HG03097 (cell line): ENCODE results near the gene DIABLO.
"Not testable (repeated sequence)": the region's sequence is repeated elsewhere in the genome, so short reads cannot be mapped to it uniquely, and the experiment has no call there.

Source experiments
- ATAC-seq: cut with Tn5 transposase; IDR thresholded peaks from one replicate; pipeline ENCODE4 v1.9.1; 2021; ENCODE audit not compliant: unreplicated experiment, low FRiP score

DIABLO gene

DNA sequence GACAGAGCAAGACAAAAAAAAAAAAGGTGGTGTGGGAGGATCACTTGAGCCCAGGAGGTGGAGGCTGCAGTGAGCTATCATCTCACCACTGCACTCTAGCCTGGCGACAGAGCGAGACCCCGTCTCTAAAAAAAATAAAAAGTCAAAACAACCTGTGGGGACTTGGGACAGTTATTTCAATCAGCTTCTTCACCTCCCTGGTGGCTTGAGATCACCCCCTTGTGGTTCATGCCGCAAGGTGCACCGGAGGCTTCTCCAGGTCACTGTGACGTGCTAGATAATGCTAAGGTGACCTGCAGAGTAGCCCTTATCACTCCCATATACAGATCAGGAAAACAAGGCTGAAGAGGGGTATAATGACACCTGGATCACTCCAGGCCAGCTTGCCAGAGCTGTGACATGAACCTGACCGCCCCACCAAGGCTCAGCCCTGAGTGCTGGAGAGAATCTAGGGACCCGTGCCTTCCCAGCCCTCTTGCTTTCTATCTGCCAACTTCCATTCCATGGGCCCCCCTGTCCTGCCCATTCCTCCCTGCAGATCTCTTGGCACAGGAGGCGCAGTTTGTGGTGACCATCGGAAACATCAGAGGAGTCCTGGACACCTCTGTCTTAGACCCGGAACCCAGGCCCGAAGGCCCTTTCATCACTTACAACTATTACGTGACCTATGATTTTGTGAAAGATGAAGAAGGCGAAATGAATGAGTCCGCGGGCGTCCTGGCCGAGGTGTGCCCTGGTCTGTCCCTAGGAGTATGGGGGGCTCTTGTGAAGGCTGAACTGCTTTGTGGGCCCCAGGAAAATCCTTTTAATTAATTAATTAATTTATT is 34.8 kb downstream of the DIABLO start:
- peak; percentile 59 for ATAC-seq

DNA sequence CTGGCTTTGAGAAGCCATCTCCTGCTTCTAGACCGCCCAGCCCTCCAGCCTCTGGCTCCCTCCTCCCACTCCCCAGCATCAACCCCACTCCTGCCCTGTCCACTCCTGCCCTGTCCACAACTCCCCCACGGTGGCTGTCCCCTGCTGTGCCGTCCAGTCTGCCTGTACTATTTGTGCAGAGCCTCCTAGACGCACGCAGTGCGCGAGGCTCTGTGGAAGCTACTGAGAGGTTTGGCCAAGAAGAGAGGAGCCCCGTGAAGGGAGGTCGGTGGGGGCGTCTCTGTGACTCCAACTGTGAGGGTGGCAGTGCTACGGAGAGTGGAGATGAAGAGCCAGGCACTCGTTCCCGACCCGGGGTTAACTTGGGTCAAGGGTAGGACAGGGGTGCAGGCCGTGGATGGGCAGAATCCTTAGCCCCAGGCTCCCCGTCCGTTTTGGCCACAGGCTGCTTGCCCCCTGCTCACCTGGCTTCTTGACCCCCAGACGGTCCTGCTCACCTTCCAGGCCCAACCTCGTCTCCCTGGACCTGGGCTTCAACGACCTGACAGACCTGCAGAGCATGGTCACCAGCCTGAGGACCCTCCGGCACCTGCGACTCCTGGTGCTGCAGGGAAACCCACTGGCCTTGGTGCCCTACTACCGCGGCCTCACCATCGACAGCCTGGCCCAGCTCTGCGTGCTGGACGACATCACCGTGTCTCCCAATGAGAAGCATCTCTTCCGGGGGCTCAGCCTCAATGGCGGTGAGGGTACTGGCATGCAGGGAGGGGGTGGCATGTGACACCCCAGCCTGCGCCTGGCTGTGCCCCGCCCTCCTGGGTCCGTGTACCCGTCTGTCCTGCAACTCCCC is 36.0 kb downstream of the DIABLO start:
- ATAC-seq, result no peak

DNA sequence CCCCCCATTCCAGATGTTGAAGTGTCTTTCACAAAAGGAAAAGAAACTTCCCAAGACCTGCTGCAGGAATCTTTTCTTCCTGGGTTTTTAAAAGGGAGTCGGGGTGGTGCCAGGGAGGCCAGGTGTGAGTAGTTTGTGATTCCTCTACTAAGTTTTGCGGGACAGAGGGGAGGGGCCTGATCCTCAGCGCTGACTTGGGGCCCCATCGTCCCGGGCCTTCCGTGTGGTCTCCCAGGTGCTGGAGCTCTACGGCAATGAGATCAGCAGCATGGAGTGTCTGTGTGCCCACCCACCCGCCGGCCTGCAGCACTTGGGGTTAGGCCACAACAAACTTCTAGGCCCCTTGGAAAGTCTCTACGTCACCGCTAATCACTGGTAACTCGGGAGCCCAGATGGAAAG is 38.4 kb downstream of the DIABLO start:
- ATAC-seq, result no peak

DNA sequence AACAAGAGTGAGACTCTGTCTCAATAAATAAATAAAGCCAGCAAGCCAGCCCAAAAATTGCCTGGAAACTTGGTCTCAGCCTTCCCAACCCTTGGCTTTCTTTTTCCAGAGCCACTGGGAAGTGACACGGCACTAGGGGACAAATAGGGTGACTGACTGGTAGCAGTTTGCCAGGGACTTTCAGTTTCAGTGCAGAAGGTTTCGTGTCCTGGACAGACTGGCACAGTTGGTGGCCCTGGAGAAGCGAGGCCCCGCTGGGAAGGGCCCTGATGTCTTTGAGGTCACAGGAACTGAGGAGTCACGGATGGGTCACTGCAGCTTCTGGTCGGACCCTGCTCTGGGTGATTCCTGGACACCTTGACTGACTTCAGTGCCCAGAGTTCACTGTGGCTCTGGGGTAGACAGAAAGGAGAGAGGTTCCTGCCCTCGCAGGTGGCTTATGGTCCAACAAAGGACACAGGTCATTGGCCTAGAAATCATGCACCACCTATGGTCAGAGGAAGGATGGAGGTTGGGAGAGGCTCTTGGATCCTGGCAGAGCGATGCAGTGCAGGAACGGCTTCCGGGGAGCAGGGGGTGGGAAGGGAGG is 40.3 kb downstream of the DIABLO start:
- ATAC-seq, result no peak

DNA sequence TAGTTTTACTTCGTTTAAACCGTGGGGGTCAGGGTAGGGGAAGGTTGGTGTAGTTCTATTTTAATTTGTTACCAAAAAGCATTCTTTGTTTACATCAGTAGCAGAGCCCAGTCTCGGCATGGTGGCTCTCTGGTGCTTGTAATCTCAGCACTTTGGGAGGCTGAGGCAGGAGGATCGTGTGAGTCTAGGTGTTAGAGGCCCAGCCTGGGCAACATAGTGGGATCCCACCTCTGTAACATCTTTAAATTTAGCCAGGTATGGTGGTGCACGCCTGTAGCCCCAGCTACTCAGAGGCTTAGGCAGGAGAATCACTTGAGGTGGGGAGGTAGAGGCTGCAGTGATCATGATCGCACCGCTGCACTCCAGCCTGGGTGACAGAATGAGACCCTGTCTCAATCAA is 40.8 kb downstream of the DIABLO start:
- no peak for ATAC-seq

DNA sequence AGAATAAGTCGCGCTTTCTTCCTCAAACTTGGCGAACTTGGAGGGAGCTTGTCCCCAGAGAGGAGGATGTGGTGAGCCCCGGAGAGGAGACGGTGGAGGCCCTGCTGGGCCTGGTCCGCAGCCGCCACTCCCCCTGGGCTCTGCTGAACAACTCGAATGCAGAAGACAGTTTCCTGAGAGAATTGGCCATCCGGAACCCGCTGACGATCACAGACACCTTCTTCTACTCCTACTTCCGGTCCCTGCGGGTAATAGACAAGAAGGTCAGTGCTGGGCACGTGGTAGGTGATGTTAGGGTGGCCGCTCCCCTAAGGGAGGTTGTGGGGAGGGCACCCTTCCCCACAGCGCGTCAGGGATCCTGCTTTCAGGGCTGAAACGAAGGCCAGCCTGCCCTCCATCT is 41.3 kb downstream of the DIABLO start:
- ATAC-seq, result no peak

DNA sequence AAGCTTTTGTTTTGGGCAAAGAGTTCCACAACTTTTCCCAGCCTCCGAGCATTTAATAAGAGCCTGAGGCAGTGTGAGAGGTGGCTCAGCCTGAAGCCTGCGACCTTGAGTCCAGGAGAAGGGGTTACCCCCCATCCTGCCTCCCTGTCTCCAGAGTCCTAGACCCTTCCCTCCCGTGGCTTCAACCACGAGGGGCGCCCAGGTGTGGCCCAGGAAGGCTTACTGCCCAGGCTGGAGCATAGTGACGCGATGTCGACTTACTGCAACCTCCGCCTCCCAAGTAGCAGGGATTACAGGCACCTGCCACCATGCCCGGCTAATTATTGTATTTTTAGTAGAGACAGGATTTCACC is 42.3 kb downstream of the DIABLO start:
- no peak for ATAC-seq

DNA sequence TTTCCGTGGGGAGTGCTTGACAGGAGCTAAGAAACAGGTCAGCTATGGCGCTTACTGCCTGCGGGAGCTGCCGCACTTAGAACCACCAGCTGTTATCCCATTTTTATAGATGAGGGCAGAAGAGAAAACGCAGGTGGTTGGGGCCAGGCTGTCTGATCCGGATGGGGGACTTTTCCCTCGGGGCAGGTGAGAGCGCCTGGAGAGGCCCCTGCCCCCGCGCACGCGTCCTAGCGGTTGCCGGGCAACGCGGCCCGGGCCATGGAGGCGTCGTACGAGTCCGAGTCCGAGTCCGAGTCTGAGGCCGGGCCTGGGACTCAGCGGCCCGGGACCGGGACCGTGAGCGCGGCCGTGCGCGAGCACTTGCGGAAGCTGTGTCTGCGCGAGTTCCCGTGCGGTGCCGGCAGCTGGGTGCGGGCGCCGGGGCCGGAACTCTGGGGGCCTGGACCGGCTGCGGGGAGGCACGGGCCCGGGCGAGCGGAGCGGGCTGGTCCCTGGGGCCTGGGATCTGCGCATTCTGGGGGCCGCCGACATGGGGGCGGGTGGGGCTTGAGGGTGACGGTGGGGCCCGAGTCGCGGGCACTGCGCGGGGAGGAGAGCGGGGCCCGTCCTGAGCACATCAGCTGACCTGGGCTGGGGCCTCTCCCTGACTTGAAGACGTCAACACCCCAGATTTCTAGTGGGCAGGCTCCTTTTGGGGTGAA is 42.8 kb downstream of the DIABLO start, which contains the start of gene LRRC43:
LRRC43 (plus strand) TSS at position 237 of the 701 bp plus-strand sequence; CDS start at position 259, 22 bp downstream.
- ATAC-seq, result no peak

DNA sequence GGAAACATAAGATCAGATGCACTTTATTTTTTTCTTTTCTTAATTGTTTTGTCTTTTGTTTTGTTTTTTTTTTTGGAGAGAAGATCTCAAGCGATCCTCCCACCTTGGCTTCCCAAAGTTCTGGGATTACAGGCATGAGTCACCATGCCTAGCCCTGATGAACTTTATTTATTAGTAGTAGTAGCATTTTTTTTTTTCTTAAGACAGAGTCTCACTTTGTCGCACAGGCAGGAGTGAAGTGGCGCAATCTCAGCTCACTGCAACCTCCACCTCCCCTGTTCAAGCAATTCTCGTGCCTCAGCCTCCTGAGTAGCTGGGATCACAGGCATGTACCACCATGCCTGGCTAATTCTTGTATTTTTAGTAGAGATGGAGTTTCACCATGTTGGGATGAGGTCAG is 49.4 kb downstream of the DIABLO start:
- not testable (repeated sequence) for ATAC-seq

DNA sequence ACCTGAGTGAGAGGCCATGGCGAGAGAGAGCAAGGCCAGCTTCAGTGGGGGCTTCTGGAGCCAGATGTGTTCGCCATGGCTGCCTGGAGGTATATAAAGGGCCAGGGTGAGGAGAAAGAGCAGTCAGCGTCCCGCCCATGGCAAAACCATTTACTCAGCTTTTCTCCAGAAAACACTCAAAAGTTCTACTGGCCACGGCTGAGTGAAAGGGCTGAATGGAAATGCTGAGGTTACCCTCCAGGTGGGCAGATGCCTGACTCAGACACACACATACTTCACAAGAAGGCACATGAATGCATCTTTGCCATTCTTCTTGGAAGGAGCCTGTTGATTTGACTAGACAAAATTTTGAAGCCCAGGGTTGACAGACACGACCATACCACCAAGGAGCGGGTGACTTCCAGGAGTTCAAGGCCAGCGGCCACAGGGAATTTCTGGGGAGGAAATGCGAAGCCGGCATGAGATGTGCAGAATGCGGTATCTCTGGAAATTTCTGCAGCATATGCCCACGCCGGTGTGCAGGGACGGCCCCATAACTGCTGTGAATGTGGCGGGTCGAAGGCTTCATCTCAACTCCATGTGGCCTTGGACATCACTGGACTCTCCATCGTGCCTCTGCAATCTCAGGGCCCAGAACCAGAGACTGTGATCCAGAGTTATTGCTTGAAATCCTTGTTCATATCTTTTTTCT is 51.6 kb downstream of the DIABLO start, which contains the start of gene IL31:
IL31 (minus strand) TSS at position 67 of the 691 bp plus-strand sequence; CDS start at position 18, 49 bp downstream.
- ATAC-seq, result no peak

DNA sequence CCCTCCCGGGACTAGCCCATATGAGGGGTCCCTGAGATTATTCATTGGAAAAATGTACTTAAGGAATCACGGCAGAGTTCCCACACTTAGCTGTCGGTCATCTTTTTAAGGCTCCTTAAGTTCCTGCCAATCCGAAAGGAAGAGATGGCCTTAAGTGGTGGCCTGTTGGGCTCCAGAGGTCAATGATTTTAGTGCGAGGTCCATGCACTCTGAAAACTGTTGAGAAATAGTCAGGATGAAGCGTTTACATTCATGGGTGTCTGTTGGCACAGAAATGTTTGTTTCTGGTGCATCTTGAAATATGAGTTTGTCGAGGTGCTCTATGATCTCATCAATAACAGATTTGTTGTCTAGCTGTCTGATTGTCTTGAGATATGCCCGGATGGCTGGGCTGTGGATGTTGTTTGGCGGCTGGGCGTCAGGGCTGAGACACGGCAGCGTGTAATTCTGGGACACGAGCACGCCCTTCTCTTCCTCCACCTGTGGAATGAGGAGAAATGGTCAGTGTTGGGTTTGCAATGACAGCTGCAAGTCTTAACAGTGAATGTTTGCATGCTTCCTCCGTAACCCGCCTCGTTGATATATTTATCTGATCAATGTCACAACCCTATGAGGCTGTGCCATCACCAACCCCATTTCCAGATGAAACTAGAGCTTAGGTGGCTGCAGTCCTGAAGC is 53.5 kb downstream of the DIABLO start:
- no peak for ATAC-seq

DNA sequence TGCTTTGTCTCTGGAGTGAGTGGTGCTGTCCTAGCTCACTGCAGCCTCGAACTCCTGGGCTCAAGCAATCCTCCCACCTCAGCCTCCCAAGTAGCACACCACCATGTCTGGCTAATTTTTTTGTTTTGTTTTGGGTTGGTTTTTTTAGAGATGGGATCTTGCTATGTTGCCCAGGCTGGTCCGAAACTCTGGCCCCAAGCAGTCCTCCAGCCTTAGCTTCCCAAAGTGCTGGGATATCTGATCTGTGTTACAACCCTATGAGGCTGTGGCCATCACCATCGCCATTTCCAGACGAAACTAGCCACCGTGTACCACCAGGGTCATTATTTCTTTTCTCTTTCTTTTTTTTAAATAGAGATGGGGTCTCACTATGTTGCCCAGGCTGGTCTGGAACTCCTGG is 54.5 kb downstream of the DIABLO start:
- ATAC-seq, result no peak

DNA sequence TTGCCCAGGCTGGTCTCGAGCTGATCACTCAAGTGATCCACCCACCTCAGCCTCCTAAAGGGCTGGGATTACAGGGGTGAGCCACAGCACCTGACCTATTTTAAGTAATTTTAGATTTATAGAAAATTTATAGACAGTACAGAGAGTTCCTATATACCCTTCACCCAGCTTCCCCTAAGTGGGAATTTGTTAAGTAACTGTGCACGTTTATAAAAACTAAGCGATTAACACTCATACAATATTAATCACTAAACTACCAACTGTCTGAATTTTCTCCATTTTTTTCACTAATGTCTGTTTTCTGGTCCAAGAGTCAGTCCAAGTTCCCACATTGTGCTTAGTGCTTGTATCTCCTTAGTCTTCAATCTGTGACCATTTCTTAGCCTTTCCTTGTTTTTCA is 57.4 kb downstream of the DIABLO start:
- no peak for ATAC-seq

DNA sequence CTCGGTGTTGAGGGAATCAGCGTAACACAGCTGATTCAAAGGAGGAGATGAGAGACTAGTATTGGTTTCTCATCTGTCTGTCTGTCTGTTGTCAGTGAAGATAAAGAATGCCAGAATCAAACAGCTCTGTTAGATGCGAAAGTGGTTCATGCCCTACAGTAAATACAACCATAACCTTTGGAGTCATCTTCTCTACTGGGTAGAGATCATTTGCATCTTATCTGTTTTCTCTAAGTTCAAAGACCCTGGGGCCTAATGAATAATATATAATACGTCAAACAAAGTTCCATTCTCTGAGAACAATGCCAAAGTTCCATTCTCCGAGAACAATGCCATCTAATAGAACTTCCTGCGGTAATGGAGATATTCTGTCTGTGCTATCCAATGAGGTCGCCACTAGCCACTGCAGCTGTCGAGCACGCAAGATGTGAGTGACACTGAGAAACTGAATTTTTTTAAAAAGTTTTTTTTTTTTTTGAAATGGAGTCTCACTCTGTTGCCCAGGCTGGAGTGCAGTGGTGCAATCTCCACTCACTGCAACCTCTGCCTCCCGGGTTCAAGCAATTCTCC is 58.4 kb downstream of the DIABLO start:
- ATAC-seq, result no peak

DNA sequence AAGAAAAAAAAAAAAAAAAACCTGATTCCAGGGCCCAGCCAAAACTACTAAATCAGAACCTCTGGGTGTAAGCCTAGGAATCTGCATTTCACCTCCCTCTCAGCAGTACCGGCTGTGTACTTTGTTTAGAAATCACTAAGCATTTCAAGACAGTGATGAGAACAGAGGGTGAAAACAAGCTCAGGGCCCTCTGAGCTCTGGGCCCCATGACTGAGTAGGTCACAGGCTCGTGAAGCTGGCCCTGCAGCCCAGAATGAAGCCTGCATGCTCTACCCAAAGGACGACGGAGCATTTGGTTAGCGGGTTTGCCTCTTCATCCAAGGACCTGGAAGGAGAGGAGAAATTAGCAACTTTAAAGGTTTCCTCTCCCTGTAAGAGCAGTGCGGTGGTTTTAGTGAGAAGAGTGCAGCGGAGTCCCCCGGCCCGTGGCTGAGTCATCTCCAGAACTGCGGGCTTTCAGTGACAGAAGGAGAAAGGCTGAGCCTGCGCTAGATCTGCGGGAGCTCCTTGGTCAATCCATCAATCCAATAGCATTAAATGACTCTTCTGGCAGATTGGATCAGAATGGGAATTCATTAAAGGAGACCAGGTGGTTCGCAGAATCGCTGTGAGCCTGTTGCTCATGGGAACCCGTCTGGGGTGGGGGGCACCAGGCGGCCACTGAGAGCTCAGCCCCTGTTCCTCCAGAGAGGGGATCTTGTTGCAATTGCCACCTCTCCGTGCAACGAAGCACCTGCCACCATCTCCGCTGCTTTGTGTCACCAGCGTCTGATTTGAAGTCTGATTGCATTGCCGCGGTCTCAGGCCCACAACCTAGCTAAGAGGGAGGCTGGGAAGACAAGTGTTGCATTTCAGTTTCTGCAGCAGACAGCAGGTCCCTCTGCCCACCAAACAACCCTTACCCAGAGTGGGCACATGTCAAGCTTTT is 59.2 kb downstream of the DIABLO start:
- no peak for ATAC-seq

DNA sequence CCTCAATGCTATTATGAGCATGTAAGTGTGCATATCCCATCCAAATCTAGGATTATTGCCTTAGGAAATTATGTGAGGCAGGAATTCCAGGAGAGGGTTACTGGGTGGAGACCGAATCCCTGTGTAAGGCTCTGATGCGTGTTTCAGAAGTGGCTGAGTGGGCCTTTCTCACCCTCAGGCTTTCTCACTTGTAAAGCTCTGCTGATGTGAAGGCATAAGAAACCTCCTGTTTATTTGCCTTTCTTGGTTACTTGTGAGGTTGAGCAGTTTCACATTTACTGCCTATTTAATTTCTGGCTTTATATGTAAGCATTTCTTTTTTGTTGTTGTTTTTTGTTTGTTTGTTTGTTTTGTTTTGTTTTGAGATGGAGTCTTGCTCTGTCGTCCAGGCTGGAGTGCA is 62.9 kb downstream of the DIABLO start:
- no peak for ATAC-seq

DNA sequence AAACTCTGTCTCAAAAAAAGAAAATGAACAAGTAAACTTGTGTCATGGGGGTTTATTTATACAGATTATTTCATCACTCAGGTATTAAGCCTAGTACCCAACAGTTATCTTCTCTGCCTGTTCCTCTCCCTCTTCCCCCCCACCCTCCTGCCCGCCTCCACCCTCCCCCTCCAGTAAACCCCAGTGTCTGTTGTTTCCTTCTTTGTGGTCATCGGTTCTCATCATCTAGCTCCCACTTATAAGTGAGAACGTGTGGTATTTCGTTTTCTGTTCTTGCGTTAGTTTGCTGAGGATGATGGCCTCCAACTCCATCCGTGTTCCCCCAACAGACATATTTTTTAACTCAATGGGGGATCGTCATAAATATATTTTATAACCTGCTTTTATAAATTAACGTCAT is 64.2 kb downstream of the DIABLO start:
- no peak for ATAC-seq

DNA sequence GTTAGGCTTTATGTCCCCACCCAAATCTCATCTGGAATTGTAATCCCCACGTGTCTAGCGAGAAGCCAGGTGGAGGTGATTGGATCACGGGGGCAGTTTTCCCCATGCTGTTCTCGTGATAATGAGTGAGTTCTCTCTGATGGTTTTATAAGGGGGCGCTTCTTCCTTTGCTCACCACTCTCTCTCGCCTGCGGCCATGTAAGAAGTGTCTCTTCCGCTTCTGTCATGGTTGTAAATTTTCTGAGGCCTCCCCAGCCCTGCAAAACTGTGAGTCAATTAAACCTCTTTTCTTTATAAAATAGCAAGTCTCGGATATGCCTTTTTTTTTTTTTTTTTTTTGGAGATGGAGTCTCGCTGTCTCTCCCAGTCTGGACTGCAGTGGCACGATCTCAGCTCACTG is 65.1 kb downstream of the DIABLO start:
- ATAC-seq, result no peak
